ENCODE results near the gene IFNA17. TPM values are rescaled to one million over a fixed set of nuclear protein-coding genes. Genes with fewer than 3 reads are reported as not detected.

IFNA17 gene
- not detected for total RNA-seq

DNA sequence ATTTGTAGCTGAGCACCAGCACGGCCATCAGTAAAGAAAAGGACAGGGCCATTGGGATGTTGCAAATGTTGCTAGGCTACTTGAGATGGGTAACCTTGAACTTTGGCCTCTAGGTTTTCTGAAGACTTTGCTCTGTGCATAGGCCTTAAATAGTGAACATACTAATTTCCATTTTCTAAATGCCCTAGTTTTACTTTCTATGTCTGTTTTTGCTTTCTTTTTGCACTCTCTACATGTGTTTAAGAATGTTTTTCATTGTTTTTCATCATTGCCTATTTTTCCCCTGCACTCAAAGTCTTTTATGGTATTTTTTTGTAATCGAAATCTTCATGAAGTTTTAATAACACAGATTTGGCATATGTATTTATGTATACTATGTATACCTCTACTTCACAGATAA is at the start of gene IFNA17:
Gene IFNA17 (minus strand): TSS at position 101 of the 400 bp plus-strand sequence. CDS start 49 bp downstream, at position 52.
- no peaks in the 10 kb centered on the region for H3K4me1 ChIP-seq
- no peaks in the 10 kb centered on the region for H3K27me3 ChIP-seq
- no peaks in the 10 kb centered on the region for H3K36me3 ChIP-seq
- no peak for DNase-seq
- no peak within 1 kb of the TSS for H3K27ac ChIP-seq
- no peak within 1 kb of the TSS for H3K4me3 ChIP-seq
- in situ Hi-C loops (cut with MboI; ENCODE audit: low pct_ligation_motif_present in 1 of 4, low pct_unique_long_range_greater_than_20kb in 1 of 4, low sequenced_read_pairs in 3 of 4) = loop anchor here in 2 of 4 donors (25.0 kb wide), 1 partner anchor 559 kb away; no protein-coding TSS in a partner anchor
- no peak for TF ChIP-seq POLR2AphosphoS5 (IDR thresholded peaks at IDR 0.05)
- no peak for TF ChIP-seq EP300 (IDR thresholded peaks at IDR 0.05; ENCODE audit: low read depth)
- no peak for TF ChIP-seq POLR2A (IDR thresholded peaks at IDR 0.05)
- no peak for TF ChIP-seq CTCF (IDR thresholded peaks at IDR 0.05)
- 77 to 83% methylated on average over 1 to 2 of the region's 2 CpGs for WGBS, 2 donors (ENCODE audit: low coverage in 1 of 2)
- intact Hi-C loops (cut with DNase I; ENCODE audit: low total_unique reads) = no loop called here
- no peaks in the 10 kb centered on the region for H3K9me3 ChIP-seq

- Histone ChIP-seq H3K4me3 (no peak overlapping the region), H3K36me3 (no peaks in the 10 kb centered on the region), H3K4me1 (no peaks in the 10 kb centered on the region), H3K27ac (no peak overlapping the region), H3K27me3 (no peaks in the 10 kb centered on the region), H3K9me3 (no peaks in the 10 kb centered on the region)
- in situ Hi-C loops (cut with MboI; ENCODE audit: low pct_ligation_motif_present in 1 of 4, low pct_unique_long_range_greater_than_20kb in 1 of 4, low sequenced_read_pairs in 3 of 4) = no loop called here
- WGBS, 2 donors (ENCODE audit: low coverage in 1 of 2) = 40 to 57% methylated on average over 2 of the region's 2 CpGs
- TF ChIP-seq CTCF (IDR thresholded peaks at IDR 0.05) = no peak
- TF ChIP-seq EP300 (IDR thresholded peaks at IDR 0.05; ENCODE audit: low read depth) = no peak
- no peak for TF ChIP-seq POLR2AphosphoS5 (IDR thresholded peaks at IDR 0.05)
- TF ChIP-seq POLR2A (IDR thresholded peaks at IDR 0.05) = no peak
- DNase-seq = no peak
- intact Hi-C loops (cut with DNase I; ENCODE audit: low total_unique reads) = no loop called here
These were observed 40.3 kb upstream of the IFNA17 start for GRCh38 chr9:21268347-21268657.

DNA sequence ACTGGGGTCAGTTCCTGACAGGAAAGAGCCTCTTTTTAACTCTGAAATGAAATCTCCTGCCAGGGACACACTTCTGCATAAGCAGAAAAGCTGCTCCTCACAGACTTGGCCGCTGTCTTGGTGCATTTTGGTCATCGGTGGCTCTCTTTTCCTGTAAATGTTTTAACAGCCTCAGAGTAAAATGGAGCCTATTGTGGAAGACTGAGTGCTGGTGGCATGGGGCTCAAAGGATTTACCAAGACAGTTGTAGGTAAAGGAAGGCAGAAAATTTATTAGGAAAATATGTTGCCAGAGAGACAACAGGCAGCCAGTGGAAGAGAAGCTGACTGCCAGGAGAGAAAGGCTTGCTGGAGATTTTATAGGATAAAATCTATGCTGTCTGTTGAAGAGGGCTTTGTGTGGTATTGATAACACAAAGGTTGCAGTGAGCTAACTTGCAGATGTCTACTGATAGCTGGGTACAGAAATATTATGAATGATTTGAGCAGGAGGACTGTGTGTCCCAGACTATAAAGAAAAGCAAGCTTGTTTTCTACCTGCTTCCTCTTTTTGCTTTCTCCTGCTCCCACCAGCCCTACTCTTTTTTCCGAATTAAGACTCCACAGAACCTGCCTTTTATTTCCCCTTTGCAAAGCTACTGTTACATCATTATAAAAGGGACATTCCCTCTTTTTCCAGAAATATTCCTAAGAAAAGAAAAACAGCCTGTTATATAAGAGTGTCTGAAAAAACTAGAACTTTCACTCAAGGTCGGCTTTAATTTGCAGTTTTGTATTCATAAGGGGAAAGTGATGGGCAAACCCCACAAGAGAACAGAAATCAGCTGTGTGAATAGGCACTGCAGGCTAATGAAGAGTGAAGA is 39.7 kb upstream of the IFNA17 start:
- no peak for DNase-seq
- no peak overlapping the region for H3K27ac ChIP-seq
- in situ Hi-C loops (cut with MboI; ENCODE audit: low pct_ligation_motif_present in 1 of 4, low pct_unique_long_range_greater_than_20kb in 1 of 4, low sequenced_read_pairs in 3 of 4) (no loop called here), intact Hi-C loops (cut with DNase I; ENCODE audit: low total_unique reads) (no loop called here)
- H3K4me1 ChIP-seq = no peaks in the 10 kb centered on the region
- no peak overlapping the region for H3K4me3 ChIP-seq
- TF ChIP-seq CTCF (IDR thresholded peaks at IDR 0.05) (no peak), EP300 (IDR thresholded peaks at IDR 0.05; ENCODE audit: low read depth) (no peak), POLR2A (IDR thresholded peaks at IDR 0.05) (no peak), POLR2AphosphoS5 (IDR thresholded peaks at IDR 0.05) (no peak)
- H3K9me3 ChIP-seq = no peaks in the 10 kb centered on the region
- H3K27me3 ChIP-seq = no peaks in the 10 kb centered on the region
- H3K36me3 ChIP-seq = no peaks in the 10 kb centered on the region
- 43 to 49% methylated on average over 4 of the region's 4 CpGs for WGBS, 2 donors (ENCODE audit: low coverage in 1 of 2)

- Histone ChIP-seq H3K4me1 (no peaks in the 10 kb centered on the region), H3K27ac (no peak overlapping the region), H3K4me3 (no peak overlapping the region), H3K36me3 (no peaks in the 10 kb centered on the region), H3K27me3 (no peaks in the 10 kb centered on the region), H3K9me3 (no peaks in the 10 kb centered on the region)
- TF ChIP-seq EP300 (IDR thresholded peaks at IDR 0.05; ENCODE audit: low read depth) (no peak), POLR2AphosphoS5 (IDR thresholded peaks at IDR 0.05) (no peak), POLR2A (IDR thresholded peaks at IDR 0.05) (no peak), CTCF (IDR thresholded peaks at IDR 0.05) (no peak)
- WGBS, 2 donors (ENCODE audit: low coverage in 1 of 2) = 40 to 45% methylated on average over 3 of the region's 3 CpGs
- in situ Hi-C loops (cut with MboI; ENCODE audit: low pct_ligation_motif_present in 1 of 4, low pct_unique_long_range_greater_than_20kb in 1 of 4, low sequenced_read_pairs in 3 of 4) = no loop called here
- DNase-seq = no peak
- intact Hi-C loops (cut with DNase I; ENCODE audit: low total_unique reads) = no loop called here
These were observed 38.9 kb upstream of the IFNA17 start for GRCh38 chr9:21266733-21267484.
